ENCODE results near the gene PRKRA. TPM values are rescaled to one million over a fixed set of nuclear protein-coding genes. Genes with fewer than 3 reads are reported as not detected.

Gene PRKRA
- total and polyA plus RNA-seq, 9 of the 15 experiments (the other 6 are each of a cell fraction or from before 2014, with no cell fraction given): 14.1 to 78.1 (median 52.3) TPM

DNA sequence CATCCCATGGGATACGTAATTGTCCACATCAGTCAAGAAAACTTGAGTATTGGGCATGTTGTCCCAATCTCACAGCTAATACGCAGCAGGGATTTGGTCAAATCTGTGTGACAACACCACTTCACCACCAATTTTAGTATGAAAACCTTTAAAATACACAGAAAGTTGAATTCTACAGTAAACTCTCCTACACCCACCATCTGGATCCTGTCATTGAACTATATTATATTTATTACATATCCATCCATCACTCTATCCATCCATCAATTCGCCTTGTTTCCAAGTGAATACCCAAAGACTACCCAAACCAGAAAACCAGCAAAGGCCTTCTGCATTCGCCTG lies 28.3 kb upstream of the PRKRA start (continued):
- TF ChIP-seq, protein P1, sequence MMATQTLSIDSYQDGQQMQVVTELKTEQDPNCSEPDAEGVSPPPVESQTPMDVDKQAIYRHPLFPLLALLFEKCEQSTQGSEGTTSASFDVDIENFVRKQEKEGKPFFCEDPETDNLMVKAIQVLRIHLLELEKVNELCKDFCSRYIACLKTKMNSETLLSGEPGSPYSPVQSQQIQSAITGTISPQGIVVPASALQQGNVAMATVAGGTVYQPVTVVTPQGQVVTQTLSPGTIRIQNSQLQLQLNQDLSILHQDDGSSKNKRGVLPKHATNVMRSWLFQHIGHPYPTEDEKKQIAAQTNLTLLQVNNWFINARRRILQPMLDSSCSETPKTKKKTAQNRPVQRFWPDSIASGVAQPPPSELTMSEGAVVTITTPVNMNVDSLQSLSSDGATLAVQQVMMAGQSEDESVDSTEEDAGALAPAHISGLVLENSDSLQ (IDR thresholded peaks at IDR 0.05): peak; percentile 31; the same call in 1 of the 2 replicates
- TF ChIP-seq, protein P2, sequence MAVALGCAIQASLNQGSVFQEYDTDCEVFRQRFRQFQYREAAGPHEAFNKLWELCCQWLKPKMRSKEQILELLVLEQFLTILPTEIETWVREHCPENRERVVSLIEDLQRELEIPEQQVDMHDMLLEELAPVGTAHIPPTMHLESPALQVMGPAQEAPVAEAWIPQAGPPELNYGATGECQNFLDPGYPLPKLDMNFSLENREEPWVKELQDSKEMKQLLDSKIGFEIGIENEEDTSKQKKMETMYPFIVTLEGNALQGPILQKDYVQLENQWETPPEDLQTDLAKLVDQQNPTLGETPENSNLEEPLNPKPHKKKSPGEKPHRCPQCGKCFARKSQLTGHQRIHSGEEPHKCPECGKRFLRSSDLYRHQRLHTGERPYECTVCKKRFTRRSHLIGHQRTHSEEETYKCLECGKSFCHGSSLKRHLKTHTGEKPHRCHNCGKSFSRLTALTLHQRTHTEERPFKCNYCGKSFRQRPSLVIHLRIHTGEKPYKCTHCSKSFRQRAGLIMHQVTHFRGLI (CRISPR knock-in tag; IDR thresholded peaks at IDR 0.05): no peak
- TF ChIP-seq MEIS2 (IDR thresholded peaks at IDR 0.05; ENCODE audit: partially characterized antibody) (no peak), ZNF561 (CRISPR knock-in tag; conservative IDR thresholded peaks at IDR 0.05) (no peak), ZNF75A (CRISPR knock-in tag; IDR thresholded peaks at IDR 0.05) (no peak), ILF3 (IDR thresholded peaks at IDR 0.05; ENCODE audit: borderline replicate concordance) (no peak), KAT7 (CRISPR knock-in tag; IDR thresholded peaks at IDR 0.05; ENCODE audit: borderline replicate concordance) (no peak), POU5F1 (IDR thresholded peaks at IDR 0.05; ENCODE audit: borderline replicate concordance, low read depth, low read length, partially characterized antibody) (peak; percentile 2)
- TF ChIP-seq, protein P3, sequence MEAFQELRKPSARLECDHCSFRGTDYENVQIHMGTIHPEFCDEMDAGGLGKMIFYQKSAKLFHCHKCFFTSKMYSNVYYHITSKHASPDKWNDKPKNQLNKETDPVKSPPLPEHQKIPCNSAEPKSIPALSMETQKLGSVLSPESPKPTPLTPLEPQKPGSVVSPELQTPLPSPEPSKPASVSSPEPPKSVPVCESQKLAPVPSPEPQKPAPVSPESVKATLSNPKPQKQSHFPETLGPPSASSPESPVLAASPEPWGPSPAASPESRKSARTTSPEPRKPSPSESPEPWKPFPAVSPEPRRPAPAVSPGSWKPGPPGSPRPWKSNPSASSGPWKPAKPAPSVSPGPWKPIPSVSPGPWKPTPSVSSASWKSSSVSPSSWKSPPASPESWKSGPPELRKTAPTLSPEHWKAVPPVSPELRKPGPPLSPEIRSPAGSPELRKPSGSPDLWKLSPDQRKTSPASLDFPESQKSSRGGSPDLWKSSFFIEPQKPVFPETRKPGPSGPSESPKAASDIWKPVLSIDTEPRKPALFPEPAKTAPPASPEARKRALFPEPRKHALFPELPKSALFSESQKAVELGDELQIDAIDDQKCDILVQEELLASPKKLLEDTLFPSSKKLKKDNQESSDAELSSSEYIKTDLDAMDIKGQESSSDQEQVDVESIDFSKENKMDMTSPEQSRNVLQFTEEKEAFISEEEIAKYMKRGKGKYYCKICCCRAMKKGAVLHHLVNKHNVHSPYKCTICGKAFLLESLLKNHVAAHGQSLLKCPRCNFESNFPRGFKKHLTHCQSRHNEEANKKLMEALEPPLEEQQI (IDR thresholded peaks at IDR 0.05): peak; percentile 35; the same call in 1 of the 2 replicates
- TF ChIP-seq, protein P4, sequence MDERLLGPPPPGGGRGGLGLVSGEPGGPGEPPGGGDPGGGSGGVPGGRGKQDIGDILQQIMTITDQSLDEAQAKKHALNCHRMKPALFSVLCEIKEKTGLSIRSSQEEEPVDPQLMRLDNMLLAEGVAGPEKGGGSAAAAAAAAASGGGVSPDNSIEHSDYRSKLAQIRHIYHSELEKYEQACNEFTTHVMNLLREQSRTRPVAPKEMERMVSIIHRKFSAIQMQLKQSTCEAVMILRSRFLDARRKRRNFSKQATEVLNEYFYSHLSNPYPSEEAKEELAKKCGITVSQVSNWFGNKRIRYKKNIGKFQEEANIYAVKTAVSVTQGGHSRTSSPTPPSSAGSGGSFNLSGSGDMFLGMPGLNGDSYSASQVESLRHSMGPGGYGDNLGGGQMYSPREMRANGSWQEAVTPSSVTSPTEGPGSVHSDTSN (CRISPR knock-in tag; IDR thresholded peaks at IDR 0.05; ENCODE audit: low read depth): no peak
- TF ChIP-seq, protein P4 (tag; conservative IDR thresholded peaks at IDR 0.05; ENCODE audit: low read depth): 0 out of 2 replicates have a peak, but pooled peaks have one; percentile 8
- TF ChIP-seq, protein P5, sequence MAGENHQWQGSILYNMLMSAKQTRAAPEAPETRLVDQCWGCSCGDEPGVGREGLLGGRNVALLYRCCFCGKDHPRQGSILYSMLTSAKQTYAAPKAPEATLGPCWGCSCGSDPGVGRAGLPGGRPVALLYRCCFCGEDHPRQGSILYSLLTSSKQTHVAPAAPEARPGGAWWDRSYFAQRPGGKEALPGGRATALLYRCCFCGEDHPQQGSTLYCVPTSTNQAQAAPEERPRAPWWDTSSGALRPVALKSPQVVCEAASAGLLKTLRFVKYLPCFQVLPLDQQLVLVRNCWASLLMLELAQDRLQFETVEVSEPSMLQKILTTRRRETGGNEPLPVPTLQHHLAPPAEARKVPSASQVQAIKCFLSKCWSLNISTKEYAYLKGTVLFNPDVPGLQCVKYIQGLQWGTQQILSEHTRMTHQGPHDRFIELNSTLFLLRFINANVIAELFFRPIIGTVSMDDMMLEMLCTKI (IDR thresholded peaks at IDR 0.05; ENCODE audit: partially characterized antibody): no peak
- TF ChIP-seq, protein P6, sequence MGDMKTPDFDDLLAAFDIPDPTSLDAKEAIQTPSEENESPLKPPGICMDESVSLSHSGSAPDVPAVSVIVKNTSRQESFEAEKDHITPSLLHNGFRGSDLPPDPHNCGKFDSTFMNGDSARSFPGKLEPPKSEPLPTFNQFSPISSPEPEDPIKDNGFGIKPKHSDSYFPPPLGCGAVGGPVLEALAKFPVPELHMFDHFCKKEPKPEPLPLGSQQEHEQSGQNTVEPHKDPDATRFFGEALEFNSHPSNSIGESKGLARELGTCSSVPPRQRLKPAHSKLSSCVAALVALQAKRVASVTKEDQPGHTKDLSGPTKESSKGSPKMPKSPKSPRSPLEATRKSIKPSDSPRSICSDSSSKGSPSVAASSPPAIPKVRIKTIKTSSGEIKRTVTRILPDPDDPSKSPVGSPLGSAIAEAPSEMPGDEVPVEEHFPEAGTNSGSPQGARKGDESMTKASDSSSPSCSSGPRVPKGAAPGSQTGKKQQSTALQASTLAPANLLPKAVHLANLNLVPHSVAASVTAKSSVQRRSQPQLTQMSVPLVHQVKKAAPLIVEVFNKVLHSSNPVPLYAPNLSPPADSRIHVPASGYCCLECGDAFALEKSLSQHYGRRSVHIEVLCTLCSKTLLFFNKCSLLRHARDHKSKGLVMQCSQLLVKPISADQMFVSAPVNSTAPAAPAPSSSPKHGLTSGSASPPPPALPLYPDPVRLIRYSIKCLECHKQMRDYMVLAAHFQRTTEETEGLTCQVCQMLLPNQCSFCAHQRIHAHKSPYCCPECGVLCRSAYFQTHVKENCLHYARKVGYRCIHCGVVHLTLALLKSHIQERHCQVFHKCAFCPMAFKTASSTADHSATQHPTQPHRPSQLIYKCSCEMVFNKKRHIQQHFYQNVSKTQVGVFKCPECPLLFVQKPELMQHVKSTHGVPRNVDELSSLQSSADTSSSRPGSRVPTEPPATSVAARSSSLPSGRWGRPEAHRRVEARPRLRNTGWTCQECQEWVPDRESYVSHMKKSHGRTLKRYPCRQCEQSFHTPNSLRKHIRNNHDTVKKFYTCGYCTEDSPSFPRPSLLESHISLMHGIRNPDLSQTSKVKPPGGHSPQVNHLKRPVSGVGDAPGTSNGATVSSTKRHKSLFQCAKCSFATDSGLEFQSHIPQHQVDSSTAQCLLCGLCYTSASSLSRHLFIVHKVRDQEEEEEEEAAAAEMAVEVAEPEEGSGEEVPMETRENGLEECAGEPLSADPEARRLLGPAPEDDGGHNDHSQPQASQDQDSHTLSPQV (IDR thresholded peaks at IDR 0.05): 0 out of 2 replicates have a peak, but pooled peaks have one; percentile 18

Measured in K562 (cell line).